B cell (primary cell): ENCODE measurements around the gene VTI1A. TPM values are rescaled to one million over a fixed set of nuclear protein-coding genes. Genes with fewer than 3 reads are reported as not detected.

ENCODE experiments used
- ATAC-seq: fragments of 200-7000 bp; cut with Tn5 transposase; one replicate; pipeline ENCODE4 v1.10.0; 2021; ENCODE audit warnings: low read depth, mild to moderate bottlenecking, moderate number of reproducible peaks, moderate library complexity
- CTCF ChIA-PET: fragments of 350-600 bp; sonication (Branson Sonifier 250); formaldehyde crosslinking; loops from one replicate; lab custom pipeline; 2021; ENCODE audit warnings: antibody characterized with exemption, inconsistent platforms; lab: Charles Lee
- POLR2A ChIA-PET: fragments of 350-600 bp; sonication (Branson Sonifier 250); formaldehyde crosslinking; loops from one replicate; lab custom pipeline; 2021; ENCODE audit warnings: antibody characterized with exemption; lab: Charles Lee
- DNase-seq: peaks from one replicate; pipeline ENCODE4 v3.0.0; 2013
- H2AFZ ChIP-seq: 2 replicates; pipeline ENCODE4 v1.6.1; 2012; ENCODE audit warnings: mild to moderate bottlenecking, low read depth, low read length; ENCODE audit not compliant: insufficient read depth, poor library complexity, severe bottlenecking
- H3K27ac ChIP-seq, 2 donors: 1 replicate in 1 of 2; 2 replicates in 1 of 2; pipeline ENCODE4 v1.5.1; 2012 to 2013; ENCODE audit warnings: low read length in 2 of 2, mild to moderate bottlenecking in 2 of 2, moderate library complexity in 1 of 2
- H3K27me3 ChIP-seq, 4 experiments: fragments of 200-600 bp in 1 of 4; sonication (generic) in 1 of 4; replicated peaks in 1 of 4; 1 replicate in 2 of 4; 2 replicates in 2 of 4; pipeline versions ENCODE4 v1.6.1 to v1.7.0; 2013 to 2016; ENCODE audit warnings: low read length in 3 of 4, mild to moderate bottlenecking in 2 of 4, mixed read lengths in 1 of 4, moderate library complexity in 1 of 4; ENCODE audit not compliant: insufficient read depth in 4 of 4, control insufficient read depth in 3 of 4; ENCODE audit errors: control extremely low read depth in 1 of 4
- H3K36me3 ChIP-seq, 2 experiments: replicated peaks in 1 of 2; 1 replicate in 1 of 2; 2 replicates in 1 of 2; pipeline versions ENCODE4 v1.6.1 to v1.7.1; 2013; ENCODE audit warnings: low read length in 1 of 2; ENCODE audit not compliant: insufficient read depth in 2 of 2, control insufficient read depth in 1 of 2; ENCODE audit errors: control extremely low read depth in 1 of 2, extremely low read depth in 1 of 2
- H3K4me1 ChIP-seq, 2 donors: fragments of 200-600 bp in 1 of 2; sonication (generic) in 1 of 2; 1 replicate in 1 of 2; 2 replicates in 1 of 2; pipeline versions ENCODE4 v1.5.1 to v1.6.1; 2013 to 2017; ENCODE audit warnings: low read length in 2 of 2; ENCODE audit not compliant: control insufficient read depth in 2 of 2, insufficient read depth in 2 of 2
- H3K4me2 ChIP-seq: replicated peaks from 2 replicates; pipeline ENCODE3; 2012; ENCODE audit warnings: mild to moderate bottlenecking, low read depth, low read length; ENCODE audit not compliant: poor library complexity, severe bottlenecking
- H3K4me3 ChIP-seq, 5 experiments: fragments of 200-600 bp in 1 of 5; sonication (generic) in 1 of 5; 1 replicate in 3 of 5; 2 replicates in 2 of 5; pipeline versions ENCODE4 v1.5.1 to v1.7.0; 2011 to 2016; ENCODE audit warnings: low read length in 4 of 5, mild to moderate bottlenecking in 4 of 5, low read depth in 2 of 5, control low read depth in 1 of 5, moderate library complexity in 1 of 5; ENCODE audit not compliant: insufficient read depth in 1 of 5; ENCODE audit errors: control extremely low read depth in 1 of 5, extremely low read depth in 1 of 5
- H3K79me2 ChIP-seq: fragments of 200-600 bp; sonication (generic); one replicate; pipeline ENCODE4 v1.6.0; 2016; ENCODE audit warnings: low read length; ENCODE audit not compliant: control insufficient read depth, insufficient read depth
- H3K9ac ChIP-seq: fragments of 200-600 bp; sonication (generic); 2 replicates; pipeline ENCODE4 v1.6.1; 2017; ENCODE audit warnings: mild to moderate bottlenecking, low read length, moderate library complexity
- H3K9me3 ChIP-seq, 3 donors: one replicate each; pipeline versions ENCODE4 v1.6.1 to v1.7.1; 2013; ENCODE audit warnings: low read length in 2 of 3; ENCODE audit not compliant: control insufficient read depth in 2 of 3, insufficient read depth in 1 of 3; ENCODE audit errors: control extremely low read depth in 1 of 3
- H4K20me1 ChIP-seq: 2 replicates; pipeline ENCODE4 v1.6.0; 2012; ENCODE audit warnings: mild to moderate bottlenecking, low read length; ENCODE audit not compliant: insufficient read depth, control insufficient read depth, poor library complexity, severe bottlenecking
- H3K27ac Mint-ChIP-seq: one replicate; pipeline ENCODE4 v1.8.0; 2021; ENCODE audit warnings: mixed read lengths
- H3K27me3 Mint-ChIP-seq: one replicate; pipeline ENCODE4 v1.8.0; 2021; ENCODE audit warnings: mixed read lengths
- H3K4me1 Mint-ChIP-seq: one replicate; pipeline ENCODE4 v1.8.0; 2021; ENCODE audit warnings: mixed read lengths
- H3K4me3 Mint-ChIP-seq: one replicate; pipeline ENCODE4 v1.8.0; 2021; ENCODE audit warnings: mixed read lengths
- H3K9me3 Mint-ChIP-seq: one replicate; pipeline ENCODE4 v1.8.0; 2022; ENCODE audit warnings: mixed read lengths; ENCODE audit not compliant: insufficient read depth
- EZH2 ChIP-seq: IDR thresholded peaks from 2 replicates; pipeline ENCODE4 v1.6.1; 2012; ENCODE audit warnings: borderline replicate concordance, low read depth, mild to moderate bottlenecking, moderate library complexity, low read length; ENCODE audit not compliant: insufficient read depth, poor library complexity, severe bottlenecking
- WGBS: methylation state at CpG from one replicate; pipeline ENCODE4 v1.1.5; 2013; ENCODE audit warnings: missing lambda C conversion rate; ENCODE audit not compliant: insufficient coverage; 5-methylcytosine and 5-hydroxymethylcytosine counted together
- intact Hi-C: fragments of 100-400 bp; cut with micrococcal nuclease; formaldehyde crosslinking; loops from one replicate; pipeline ENCODE4 v1.10.0; 2022
- polyA plus RNA-seq: library from polyadenylated mRNA; depleted of rRNA; stranded (reverse); fragments of >200 nt; gene quantifications from 2 replicates; pipeline ENCODE4 v1.2.3, GENCODE V29; 2012
- total RNA-seq, 2 donors: library from RNA; stranded (reverse); fragments of 120-200 nt in 1 of 2; gene quantifications; 1 replicate in 1 of 2; 2 replicates in 1 of 2; pipeline versions ENCODE4 v1.2.3 to v1.2.4, GENCODE V29; 2013 to 2022
- TF ChIP-seq, protein P1 (sequence below): fragments of 200-600 bp; IDR thresholded peaks from one replicate; pipeline ENCODE4 v1.8.0; 2022; ENCODE audit warnings: antibody characterized with exemption, mild to moderate bottlenecking

VTI1A gene
- total and polyA plus RNA-seq, 2 donors (not counting 1 experiment from before 2014, with no cell fraction given) = 20.0 to 84.1 TPM

- Histone ChIP-seq H3K4me3 (no peak overlapping the region), H2AFZ (no peak overlapping the region), H3K4me2 (no peak overlapping the region), H3K9me3 (peaks cover 0 to 6% (median 0%) of the 10 kb centered on the region in 3 donors), H3K4me1 (no peaks in the 10 kb centered on the region), H3K36me3 (no peaks in the 10 kb centered on the region), H3K79me2 (peaks cover 10% of the 10 kb centered on the region), H3K27ac (no peak overlapping the region), H3K27me3 (no peaks in the 10 kb centered on the region), H4K20me1 (peaks cover 9% of the 10 kb centered on the region), H3K9ac (no peak overlapping the region)
- no peak overlapping the region for H3K27ac Mint-ChIP-seq
- intact Hi-C loops = no loop called here
- WGBS = 100% methylated on average over 2 of the region's 4 CpGs
- H3K4me1 Mint-ChIP-seq = no peaks in the 10 kb centered on the region
- TF ChIP-seq, protein P1, sequence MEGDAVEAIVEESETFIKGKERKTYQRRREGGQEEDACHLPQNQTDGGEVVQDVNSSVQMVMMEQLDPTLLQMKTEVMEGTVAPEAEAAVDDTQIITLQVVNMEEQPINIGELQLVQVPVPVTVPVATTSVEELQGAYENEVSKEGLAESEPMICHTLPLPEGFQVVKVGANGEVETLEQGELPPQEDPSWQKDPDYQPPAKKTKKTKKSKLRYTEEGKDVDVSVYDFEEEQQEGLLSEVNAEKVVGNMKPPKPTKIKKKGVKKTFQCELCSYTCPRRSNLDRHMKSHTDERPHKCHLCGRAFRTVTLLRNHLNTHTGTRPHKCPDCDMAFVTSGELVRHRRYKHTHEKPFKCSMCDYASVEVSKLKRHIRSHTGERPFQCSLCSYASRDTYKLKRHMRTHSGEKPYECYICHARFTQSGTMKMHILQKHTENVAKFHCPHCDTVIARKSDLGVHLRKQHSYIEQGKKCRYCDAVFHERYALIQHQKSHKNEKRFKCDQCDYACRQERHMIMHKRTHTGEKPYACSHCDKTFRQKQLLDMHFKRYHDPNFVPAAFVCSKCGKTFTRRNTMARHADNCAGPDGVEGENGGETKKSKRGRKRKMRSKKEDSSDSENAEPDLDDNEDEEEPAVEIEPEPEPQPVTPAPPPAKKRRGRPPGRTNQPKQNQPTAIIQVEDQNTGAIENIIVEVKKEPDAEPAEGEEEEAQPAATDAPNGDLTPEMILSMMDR = no peak
- no peak for TF ChIP-seq EZH2
- ATAC-seq = no peak
- DNase-seq = no peak
- H3K4me3 Mint-ChIP-seq = no peak overlapping the region
- ChIA-PET CTCF (no interaction called here), POLR2A (no interaction called here)
- no peaks in the 10 kb centered on the region for H3K9me3 Mint-ChIP-seq
- H3K27me3 Mint-ChIP-seq = no peaks in the 10 kb centered on the region
Observed at GRCh38 chr10:112509558-112510291, 62.7 kb downstream of the VTI1A start.

DNA sequence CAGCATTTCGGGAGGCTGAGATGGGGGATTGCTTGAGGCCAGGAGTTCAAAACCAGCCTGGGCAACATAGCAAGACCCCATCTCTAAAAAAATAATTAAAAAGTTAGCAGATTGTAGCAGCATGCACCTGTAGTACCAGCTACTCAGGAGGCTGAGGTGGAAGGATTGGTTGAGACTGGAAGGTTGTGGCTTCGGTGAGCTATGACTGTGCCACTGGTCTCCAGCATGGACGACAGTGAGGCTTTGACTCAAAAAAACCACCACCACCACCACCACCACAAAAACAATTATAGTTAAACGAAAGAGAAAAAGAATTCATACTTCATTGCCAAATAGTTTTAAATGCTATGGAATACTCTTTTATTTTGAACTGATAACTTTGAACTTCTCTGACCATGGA is 63.4 kb downstream of the VTI1A start:
- peaks cover 9% of the 10 kb centered on the region for H4K20me1 ChIP-seq
- Mint-ChIP-seq H3K27ac (no peak overlapping the region), H3K4me1 (no peaks in the 10 kb centered on the region), H3K9me3 (no peaks in the 10 kb centered on the region), H3K27me3 (no peaks in the 10 kb centered on the region), H3K4me3 (no peak overlapping the region)
- no peak overlapping the region for H3K27ac ChIP-seq
- no peaks in the 10 kb centered on the region for H3K36me3 ChIP-seq
- no peak for DNase-seq
- H3K79me2 ChIP-seq = peaks cover 9% of the 10 kb centered on the region
- no peaks in the 10 kb centered on the region for H3K4me1 ChIP-seq
- peaks cover 0 to 6% (median 0%) of the 10 kb centered on the region in 3 donors for H3K9me3 ChIP-seq
- intact Hi-C loops = no loop called here
- no peak overlapping the region for H3K9ac ChIP-seq
- no CpG with 5 or more reads among the region's 4 CpGs for WGBS
- ATAC-seq = no peak
- H2AFZ ChIP-seq = no peak overlapping the region
- no peaks in the 10 kb centered on the region for H3K27me3 ChIP-seq
- CTCF ChIA-PET = no interaction called here
- POLR2A ChIA-PET = no interaction called here
- H3K4me3 ChIP-seq = no peak overlapping the region
- no peak for TF ChIP-seq EZH2
- TF ChIP-seq, protein P1 = no peak
- H3K4me2 ChIP-seq = no peak overlapping the region
